CD4-positive, alpha-beta T cell treated with Interleukin-17A for 1 hour (primary cell): Measurements from ENCODE around the gene ADAM19.

Experiments
- DNase-seq: peaks from one replicate; pipeline ENCODE4 v3.0.0-alpha.2; 2020

The ADAM19 gene

DNA sequence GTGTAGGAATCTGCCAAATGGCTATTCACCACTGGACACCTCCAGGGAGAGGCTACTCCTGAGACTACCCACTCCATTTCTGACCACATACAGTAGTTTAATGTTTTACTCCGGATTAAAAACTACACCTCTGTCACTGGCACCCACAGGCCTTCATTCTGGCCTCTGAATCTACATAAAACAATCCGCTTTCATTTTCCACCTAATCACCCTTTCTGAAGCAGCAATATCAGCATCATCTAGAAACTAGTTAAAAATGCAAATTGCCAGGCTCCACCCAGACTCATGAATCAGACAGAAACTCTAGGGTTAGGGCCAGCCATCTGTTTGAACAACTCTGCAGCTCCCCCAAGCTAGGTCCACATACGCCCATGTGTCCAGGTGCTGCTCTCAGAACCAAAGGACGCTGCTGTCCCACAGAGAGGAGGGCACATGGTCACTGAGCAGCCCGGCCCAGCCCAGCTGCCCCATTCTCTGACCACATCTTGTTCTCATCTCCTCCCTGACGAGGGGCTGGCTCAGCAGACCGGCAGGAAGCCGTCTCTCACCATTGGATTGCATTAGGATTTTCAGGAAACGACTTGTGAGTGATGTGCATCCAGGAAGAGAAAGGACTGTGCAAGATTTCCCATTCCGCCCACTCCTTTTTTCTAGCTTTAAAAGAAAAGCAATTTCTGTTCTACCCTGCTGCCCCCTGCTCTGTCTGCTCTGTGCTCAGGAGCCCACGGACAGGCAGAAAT lies 34.7 kb downstream of the ADAM19 start:
- peak; percentile 68 for DNase-seq

DNA sequence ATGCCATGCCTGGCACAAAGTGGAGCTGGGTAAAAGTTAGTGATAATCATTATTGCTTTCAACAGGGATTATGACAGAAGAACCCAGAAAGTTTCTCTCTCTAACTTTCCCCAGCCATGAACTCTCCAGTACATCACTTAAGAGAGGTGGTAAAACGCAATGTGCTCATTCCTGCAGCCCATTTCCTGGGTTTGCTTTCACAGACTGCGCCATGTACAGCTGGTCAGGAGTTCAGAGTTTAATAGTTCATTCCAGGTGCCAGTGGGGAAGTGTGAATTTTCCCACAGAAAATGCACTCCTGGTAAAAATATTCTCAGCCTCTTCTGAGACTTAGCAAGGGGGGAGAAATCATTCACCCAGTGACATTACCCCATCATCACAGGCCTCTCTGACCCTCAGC lies 35.5 kb downstream of the ADAM19 start:
- DNase-seq: peak; percentile 25

DNA sequence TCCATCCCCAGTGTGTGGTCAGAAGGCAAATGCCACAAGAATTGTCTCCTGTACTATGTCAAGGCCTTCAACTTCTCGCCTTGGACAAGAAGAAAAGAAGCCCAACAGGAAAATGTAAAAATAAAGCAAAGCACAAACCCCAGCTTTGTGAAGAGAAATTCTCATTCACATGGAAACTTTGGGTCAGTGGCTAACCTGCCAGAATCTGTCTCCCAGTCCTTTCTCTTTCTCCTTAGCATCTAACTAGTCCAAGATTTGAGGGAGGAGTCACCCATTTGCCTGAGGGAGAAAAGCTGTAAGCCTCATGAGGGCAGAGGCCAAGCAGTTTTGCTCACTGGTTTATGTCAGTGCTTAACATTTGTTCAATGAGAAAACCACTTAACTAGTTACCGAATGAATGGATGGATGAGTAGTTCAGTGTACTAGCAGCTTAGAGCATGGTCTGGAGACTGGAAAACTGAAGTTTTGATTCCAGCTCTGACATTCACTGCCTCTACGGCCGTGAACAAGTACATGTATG lies 36.0 kb downstream of the ADAM19 start:
- DNase-seq: no peak

- DNase-seq: no peak
Observed at GRCh38 chr5:157538311-157538710, 37.3 kb downstream of the ADAM19 start.

- DNase-seq: no peak
Observed at GRCh38 chr5:157535042-157535865, 40.3 kb downstream of the ADAM19 start.

GRCh38 chr5:157533011-157533481 lies 42.5 kb downstream of the ADAM19 start:
- DNase-seq: no peak

- DNase-seq: no peak
Observed at GRCh38 chr5:157532022-157532421, 43.6 kb downstream of the ADAM19 start.

- no peak for DNase-seq
Observed at GRCh38 chr5:157530226-157530972, 45.2 kb downstream of the ADAM19 start.

- DNase-seq: no peak
Observed at GRCh38 chr5:157529002-157529401, 46.6 kb downstream of the ADAM19 start.

DNA sequence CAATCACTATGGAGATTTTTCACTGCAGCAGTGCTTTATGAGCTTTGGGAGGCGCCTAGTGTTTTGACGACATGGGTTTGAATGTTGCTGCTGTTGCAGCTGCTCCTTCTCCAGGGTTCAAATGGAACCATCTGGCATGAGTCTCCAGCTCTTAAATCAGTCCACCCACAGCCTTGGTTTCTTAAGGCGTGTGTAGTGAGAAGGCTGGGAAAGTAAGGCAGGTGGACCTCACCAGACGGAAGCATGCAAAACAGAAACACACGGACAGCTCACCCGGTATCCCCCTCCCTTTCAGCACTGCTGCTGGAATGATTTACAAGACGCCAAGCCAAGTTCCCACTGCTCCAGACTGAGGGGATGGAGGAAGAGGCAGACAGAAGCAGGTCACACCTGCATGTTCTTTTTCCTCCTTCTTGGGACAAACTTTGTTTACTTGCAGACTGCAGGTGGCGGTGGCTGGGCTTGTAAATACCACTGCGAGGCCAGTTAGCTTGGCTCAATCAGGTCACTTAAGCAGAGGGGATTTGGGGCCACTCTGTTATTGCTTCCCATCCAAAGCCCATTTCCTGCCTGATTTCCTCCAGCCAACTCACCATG lies 47.4 kb downstream of the ADAM19 start:
- DNase-seq: no peak

DNA sequence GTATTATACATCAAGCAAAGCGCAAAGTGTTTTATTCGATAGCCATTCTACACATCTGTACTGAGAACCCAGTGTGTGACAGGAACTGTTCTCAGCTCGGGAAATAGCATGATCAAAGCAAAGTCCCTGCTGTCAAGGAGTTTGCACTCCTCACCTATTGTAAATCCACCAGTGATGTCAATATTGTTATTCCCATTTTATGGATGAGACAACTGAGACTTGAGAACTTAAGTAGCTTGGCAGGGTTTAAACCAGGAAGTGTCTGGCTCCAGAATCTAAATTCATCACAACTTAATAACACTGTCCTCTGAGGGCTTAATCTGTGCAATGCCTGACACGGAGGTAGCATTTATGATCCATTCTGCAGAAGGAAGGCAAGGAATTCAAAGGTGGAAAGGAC lies 50.7 kb downstream of the ADAM19 start:
- no peak for DNase-seq

- DNase-seq: no peak
Observed at GRCh38 chr5:157523976-157524375, 51.6 kb downstream of the ADAM19 start.

DNA sequence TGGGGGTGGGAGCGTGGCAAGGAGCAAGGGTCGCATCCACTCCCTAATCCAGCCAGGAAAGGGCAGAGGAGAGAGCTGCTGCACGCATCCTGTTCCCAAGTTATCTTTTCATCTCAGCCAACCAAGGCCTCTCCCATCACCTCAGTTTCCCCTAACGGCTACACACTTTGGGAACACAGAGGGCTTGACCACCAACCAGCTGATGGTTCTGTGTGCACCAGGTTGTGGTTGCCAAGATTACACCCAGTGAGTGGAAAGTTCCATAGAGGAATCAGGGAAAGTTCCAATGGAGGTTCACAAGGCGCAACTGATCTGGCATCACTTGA lies 53.9 kb downstream of the ADAM19 start:
- no peak for DNase-seq

DNA sequence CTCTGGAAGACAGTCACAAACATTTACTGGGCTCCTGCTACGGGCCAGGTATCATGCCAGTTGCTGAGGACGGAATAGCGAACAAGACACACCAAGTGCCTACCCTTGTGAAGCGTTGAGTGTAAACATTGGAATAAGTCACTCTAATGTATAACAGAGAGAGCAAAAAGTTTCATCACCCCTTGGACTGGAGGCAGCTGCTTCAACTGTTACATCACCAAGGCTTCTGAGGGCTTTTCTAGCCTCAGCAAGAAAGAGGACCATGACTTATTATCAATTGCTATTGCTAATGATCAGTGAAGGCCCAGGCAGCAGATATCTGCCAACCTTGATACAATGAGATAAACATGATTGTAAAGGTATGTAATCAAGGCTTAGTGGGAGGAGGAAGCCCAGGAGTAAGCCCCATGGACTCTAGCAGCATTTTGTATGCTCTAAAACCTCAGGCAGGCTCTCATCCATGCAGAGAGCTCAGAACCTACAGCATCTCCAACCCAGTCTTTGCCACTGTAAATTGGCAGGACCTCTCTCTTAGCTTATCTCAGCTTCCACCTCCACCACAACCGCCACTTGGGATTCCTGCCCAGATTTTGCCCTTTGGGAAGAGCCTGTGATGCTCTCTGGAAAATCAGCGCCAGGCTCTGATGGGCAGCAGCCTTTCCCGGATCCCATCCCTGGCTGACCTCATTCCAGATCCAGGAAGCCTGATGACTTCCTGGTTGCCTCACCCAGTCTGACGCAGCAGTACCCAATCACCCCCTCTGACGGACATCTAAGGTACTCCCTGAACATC lies 54.5 kb downstream of the ADAM19 start:
- no peak for DNase-seq

DNA sequence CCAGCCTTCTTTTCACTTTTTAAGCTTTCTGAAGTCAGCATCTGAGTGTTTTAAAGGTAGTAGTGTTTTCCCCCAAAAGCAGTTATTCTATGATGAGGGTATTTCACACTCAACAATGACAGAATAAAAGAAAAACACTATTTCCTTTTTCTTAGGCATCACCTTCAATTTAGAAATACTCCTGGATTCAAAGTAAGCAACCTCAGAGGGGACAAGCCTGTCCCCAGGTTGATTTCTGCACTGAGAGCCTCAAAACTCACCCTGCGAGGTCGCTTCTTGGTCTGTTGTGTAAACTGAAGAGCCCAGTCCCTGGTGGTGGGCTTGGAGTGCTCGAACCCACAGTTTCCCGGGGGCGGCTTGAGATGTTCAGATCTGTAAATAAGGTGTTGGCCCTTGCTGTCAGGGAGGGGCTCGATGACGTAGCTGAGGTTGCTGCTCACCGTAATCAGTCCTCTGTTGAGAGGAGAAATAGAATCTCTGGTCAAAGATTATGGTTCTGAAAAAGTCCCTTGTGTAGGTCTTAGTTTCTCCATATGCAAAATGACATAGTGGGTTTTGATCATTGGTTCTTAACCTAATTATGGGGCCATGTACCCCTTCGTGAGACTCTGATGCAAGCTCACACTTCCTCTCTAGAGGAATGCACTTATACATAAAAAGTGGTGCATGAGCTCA lies 55.9 kb downstream of the ADAM19 start:
- DNase-seq: peak; percentile 5

DNA sequence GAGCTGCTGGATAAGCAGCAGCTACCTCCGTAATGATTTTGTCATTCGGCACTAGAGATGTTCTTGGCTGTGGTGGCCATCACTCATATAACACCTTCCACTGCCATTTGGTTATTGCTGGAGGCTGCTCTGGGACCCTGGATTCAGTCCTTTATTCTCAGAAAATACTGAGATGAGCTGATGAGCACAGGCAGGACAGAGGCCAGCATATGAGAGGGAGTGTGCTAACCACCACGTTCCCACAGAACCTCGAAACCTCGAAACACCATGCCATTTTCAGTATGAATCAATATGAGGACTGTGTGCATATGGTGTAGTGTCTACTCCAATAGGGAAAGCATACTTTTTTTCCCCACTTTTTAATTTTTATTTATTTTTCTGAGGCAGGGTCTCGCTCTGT lies 56.6 kb downstream of the ADAM19 start:
- no peak for DNase-seq

GRCh38 chr5:157516626-157517325 lies 58.8 kb downstream of the ADAM19 start:
- DNase-seq: no peak

DNA sequence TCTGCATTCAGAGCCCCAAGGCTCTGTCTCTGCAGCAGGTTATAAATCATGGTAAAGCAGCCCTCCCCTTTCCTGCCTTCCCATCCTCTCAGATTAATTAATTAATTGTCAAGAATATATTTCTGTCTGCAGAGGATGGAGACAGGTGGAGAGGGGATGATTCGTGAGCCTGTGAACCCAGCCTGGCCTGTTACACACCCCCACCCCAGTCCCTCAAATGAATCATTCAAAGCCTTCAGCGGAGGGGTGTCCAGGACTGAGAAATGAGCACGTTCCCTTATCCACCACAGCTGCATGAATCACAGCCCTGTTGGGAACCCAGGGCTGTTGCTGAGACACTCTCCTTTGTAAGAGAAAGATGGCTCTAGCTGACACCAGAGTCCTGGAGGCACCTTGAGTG lies 59.6 kb downstream of the ADAM19 start:
- DNase-seq: no peak

GRCh38 chr5:157514974-157515373 lies 60.6 kb downstream of the ADAM19 start:
- no peak for DNase-seq

GRCh38 chr5:157513182-157513581 lies 62.4 kb downstream of the ADAM19 start:
- no peak for DNase-seq
